GM12801 (cell line): ENCODE results near the gene ENOPH1.

Experiments
- TF ChIP-seq, protein P1 (sequence below): IDR thresholded peaks from one replicate; pipeline ENCODE4 v1.5.1; 2011; ENCODE audit warnings: control low read depth; ENCODE audit not compliant: insufficient read length; ENCODE audit errors: extremely low read depth

Gene ENOPH1

DNA sequence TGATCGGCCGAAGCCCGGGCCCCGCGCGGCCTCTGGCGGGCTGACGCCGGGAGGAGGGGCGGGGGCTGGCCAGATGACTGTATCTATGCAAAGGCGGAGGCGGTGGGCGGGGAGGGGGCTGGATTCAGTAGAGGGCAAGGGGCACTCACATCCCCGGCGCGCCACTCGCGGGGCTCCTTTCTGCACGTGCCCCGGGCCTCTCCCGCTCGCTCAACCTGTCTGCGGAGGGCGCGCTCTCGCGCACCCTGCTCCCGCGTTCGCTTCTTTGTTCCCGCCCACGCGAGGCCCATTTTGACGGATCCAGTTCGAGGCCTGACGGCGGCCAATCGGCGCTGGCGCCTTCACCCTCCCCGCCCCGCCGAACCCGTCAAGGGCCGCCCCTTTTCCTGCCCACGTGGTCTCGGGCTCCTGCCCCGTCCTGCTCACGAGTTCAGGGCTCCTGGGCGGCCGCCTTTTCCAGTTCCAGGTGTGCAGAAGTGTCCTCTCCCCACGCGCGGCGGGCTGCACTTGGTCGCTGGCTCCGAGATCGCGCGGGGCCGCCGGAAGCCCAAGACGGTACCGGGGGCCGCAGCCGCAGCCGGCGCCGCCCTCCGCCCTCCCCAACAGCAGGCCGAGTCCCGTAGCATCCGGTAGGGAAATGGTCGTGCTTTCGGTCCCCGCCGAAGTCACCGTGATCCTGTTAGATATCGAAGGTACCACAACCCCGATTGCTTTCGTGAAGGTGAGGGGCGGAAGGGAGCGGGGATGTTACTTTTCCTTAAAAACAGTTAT, at the start of gene ENOPH1, which contains the start of gene HNRNPDL:
Gene ENOPH1 (plus strand): TSS at position 398 of the 771 bp plus-strand sequence. CDS start 240 bp downstream, at position 638.
Gene HNRNPDL (minus strand): TSS at position 270 of the 771 bp plus-strand sequence. CDS start 772 bp downstream, outside the sequence.
- TF ChIP-seq, protein P1, sequence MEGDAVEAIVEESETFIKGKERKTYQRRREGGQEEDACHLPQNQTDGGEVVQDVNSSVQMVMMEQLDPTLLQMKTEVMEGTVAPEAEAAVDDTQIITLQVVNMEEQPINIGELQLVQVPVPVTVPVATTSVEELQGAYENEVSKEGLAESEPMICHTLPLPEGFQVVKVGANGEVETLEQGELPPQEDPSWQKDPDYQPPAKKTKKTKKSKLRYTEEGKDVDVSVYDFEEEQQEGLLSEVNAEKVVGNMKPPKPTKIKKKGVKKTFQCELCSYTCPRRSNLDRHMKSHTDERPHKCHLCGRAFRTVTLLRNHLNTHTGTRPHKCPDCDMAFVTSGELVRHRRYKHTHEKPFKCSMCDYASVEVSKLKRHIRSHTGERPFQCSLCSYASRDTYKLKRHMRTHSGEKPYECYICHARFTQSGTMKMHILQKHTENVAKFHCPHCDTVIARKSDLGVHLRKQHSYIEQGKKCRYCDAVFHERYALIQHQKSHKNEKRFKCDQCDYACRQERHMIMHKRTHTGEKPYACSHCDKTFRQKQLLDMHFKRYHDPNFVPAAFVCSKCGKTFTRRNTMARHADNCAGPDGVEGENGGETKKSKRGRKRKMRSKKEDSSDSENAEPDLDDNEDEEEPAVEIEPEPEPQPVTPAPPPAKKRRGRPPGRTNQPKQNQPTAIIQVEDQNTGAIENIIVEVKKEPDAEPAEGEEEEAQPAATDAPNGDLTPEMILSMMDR, result no peak

DNA sequence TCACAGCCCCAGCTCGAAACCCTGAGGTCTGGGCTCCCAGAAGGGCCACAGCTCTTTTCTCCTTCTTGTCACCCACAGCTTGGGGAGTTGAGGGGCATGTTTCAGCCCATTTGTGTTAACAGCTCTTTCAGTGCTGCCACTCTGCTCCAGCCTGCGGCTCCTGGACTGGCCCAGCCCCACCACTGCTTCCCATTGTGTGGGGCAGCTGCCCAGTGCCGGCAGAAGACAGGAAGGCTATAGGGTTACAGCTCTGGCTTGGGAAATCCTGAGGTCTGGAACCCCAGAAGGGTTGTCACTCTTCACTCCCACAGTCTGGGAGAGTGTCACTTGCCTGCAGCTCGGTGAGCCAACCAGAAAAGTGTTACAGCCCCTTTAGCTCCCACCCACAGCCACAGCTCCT, 49.6 kb upstream of the ENOPH1 start:
- TF ChIP-seq, protein P1, result no peak

DNA sequence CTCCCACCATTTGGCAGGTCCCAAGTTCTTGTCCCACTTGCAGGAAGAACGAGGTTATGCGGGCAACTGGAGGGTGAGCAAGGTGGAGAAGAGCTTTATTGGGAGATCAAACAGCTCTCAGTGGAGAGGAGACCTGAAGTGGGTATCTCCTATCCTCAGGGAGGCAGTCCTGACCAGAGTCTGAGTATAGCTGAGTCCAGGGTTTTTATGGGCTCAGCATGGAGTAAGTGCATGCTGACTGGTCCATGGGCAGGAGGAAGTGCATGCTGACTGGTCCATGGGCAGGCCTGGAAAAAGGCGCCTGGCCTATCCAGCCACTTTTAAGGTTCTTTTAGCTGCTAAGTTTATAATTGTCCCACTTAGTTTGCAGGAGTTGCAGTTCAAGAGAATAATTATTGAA, 49.2 kb upstream of the ENOPH1 start:
- TF ChIP-seq, protein P1, result no peak

DNA sequence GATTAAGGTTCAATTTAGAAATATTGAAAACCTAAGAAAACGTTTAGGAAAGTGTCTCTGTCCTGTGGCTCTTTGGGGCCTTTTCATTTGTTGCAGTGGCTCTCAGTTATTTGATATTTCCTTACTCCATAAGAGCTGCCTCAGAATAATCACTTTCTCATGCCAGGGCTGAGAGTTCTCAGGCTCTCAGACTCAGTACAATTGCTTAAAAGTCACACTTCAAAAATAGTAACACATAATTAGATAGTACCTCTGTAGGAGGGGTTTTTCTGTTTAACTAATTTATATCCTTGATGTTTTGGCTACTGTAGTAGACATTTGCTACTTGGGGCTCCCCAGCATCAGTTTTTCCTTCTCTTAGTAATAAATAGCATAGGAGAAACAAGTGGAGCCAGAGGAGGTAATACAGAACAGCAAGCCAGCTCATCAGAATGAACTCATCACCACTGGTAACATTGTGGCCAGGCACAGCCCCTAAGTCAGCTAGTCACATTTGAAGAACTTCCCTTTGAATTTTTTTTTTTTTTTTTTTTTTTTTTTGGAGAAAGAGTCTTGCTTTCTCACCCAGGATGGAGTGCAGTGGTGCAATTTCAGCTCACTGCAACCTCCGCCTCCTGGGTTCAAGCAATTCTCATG, 48.6 kb upstream of the ENOPH1 start:
- TF ChIP-seq, protein P1, result no peak

DNA sequence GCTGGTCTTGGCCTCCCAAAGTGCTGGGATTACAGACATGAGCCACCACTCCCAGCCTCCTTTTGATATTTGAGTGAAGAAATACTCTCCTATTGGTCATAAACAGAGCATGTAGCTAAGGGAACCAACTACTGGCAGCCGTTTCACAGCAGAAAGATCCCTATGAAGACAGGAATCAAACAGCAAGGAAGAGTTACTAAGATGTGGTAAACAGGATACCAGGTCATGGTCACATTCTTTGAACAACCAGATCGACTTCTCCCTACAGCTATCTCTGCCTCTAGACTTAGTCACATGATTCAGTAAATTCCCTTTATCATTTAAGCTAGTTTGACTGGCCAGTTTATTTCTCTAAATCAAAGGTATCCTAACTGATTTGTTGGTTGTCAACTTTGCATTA, 47.6 kb upstream of the ENOPH1 start:
- TF ChIP-seq, protein P1, result no peak

DNA sequence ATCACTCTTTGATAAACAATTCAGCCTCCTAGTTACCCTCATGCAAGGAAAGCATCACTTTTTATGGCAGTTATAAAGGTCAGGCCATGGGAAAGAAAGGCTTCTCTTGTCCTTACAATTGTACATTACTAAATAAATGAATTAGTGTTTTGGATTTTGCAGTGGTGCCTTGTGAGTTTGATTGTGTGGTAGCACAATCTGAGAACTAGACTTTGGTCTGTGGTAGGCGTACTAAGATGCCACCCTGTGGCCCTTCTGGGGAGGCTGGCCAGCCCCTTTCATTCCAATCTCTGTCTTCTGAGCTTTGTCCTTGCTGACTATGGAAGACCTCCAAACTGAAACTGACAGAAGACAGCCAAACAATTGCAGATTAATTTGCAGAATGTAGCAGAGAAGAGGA, 42.0 kb upstream of the ENOPH1 start:
- TF ChIP-seq, protein P1, result no peak

DNA sequence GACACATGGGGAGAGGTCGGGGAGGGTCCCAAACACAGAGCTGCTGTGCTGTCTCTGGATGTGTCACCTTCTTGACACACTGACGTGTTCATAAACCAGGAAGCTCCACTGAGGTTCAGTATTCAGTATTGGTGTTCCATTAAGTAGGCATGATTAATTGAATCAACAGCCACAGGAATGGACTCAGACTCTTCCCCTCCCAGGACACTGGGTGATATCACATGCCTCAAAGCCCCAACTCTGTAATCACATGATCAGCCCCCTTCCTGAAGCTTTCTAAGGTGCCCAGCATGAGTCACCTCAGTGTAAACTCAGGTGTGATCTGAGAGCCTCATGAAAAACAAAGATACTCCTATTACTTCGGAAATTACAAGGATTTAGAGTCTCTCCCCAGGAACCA, 35.5 kb upstream of the ENOPH1 start:
- TF ChIP-seq, protein P1, result no peak
